Breast epithelium (tissue), 3 donors: Measurements from ENCODE around the gene SMCO4.
A peak's percentile ranks its signal among the peaks of the same experiment; 100 is the strongest.

Source experiments
- CTCF ChIP-seq, 3 donors: fragments of 450-650 bp; IDR thresholded peaks; one replicate each; pipeline ENCODE4 v1.5.1; 2016 to 2017; ENCODE audit warnings: antibody characterized with exemption in 3 of 3, mild to moderate bottlenecking in 3 of 3, moderate library complexity in 3 of 3
- POLR2A ChIP-seq: fragments of 450-650 bp; IDR thresholded peaks from one replicate; pipeline ENCODE4 v1.6.1; 2016; ENCODE audit warnings: antibody characterized with exemption, mild to moderate bottlenecking, moderate library complexity
- POLR2AphosphoS5 ChIP-seq, 3 donors: sonication (generic); formaldehyde crosslinking; IDR thresholded peaks; one replicate each; pipeline ENCODE4 v1.6.1; 2017; ENCODE audit warnings: antibody characterized with exemption in 3 of 3

DNA sequence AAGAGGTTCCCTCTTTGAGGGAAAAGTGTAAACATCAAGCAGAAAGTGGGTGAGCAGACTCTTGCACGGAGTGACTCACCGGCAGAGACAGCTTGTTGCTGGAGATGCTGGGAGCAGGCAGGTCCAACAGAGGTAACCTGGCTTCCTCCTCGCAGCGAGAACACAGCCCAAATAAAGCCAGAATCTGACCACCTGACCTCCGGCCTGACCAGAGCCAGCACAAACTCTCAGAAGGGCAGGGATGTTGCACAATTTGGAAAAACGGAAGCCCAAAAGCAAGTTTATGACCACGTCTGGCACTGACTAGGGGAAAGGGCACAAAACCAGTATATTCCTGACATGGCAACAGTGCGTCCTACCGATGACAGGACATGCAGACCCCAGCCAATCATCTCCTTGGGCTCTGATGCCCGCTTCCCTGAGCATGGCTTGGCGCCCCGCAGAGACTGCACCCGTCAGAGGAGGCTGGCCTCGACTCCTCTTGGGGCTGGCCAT lies 5.4 kb downstream of the SMCO4 start:
- TF ChIP-seq POLR2A (no peak), CTCF (IDR thresholded peaks at IDR 0.05) (no peak), POLR2AphosphoS5 (IDR thresholded peaks at IDR 0.05) (peak in 1 of 3 donors; percentile 13)
